ENCODE results near the gene HP.
"Not testable (repeated sequence)": the region's sequence is repeated elsewhere in the genome, so short reads cannot be mapped to it uniquely, and the experiment has no call there.

Gene HP

DNA sequence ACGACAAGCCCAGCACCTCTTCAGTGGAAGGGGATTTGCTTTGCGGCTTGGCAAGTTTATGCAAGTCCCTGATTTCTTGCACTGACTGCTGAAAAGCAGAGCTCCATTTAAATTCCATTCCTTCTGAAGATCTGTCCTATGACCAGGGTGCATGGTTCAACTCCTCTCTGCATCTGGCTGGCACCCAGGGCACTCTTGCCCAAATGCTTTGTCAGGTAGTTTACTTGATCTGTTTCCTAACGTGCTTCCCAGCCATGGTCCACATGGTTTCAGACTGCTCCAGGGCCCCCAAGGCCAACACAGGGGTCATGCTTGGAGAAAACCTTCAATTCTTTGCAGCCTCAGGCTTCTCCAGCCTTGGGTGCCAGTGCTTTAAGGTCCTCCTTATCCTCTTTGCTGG, 11.2 kb upstream of the HP start:
- no peak for DNase-seq (ENCODE audit: low spot score)

DNA sequence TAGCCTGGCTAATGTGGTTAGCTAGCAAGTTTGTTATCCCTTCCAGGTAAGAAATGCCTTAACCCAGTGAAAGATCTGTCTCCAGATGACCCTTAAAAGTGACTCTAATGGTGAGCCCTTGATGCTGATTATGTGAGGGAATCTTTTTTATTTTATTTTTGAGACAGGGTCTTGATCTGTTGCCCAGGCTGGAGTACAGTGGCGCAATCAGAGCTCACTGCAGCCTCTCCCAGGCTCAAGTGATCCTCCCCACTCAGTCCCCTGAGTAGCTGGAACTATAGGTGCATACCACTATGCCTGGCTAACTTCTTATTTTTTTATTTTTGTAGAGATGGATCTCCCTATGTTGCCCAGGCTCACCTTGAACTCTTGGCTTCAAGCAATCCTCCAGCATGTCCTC, 10.8 kb upstream of the HP start:
- no peak for DNase-seq (ENCODE audit: low spot score)

GRCh38 chr16:72044296-72044695, 10.0 kb upstream of the HP start:
- no peak for DNase-seq (ENCODE audit: low spot score)

GRCh38 chr16:72044825-72045359, 9.4 kb upstream of the HP start:
- no peak for DNase-seq (ENCODE audit: low spot score)

GRCh38 chr16:72049110-72049509, 5.2 kb upstream of the HP start:
- no peak for DNase-seq (ENCODE audit: low spot score)

GRCh38 chr16:72050769-72051464, 3.4 kb upstream of the HP start:
- DNase-seq (ENCODE audit: low spot score), result no peak

GRCh38 chr16:72051818-72052217, 2.5 kb upstream of the HP start:
- no peak for DNase-seq (ENCODE audit: low spot score)

DNA sequence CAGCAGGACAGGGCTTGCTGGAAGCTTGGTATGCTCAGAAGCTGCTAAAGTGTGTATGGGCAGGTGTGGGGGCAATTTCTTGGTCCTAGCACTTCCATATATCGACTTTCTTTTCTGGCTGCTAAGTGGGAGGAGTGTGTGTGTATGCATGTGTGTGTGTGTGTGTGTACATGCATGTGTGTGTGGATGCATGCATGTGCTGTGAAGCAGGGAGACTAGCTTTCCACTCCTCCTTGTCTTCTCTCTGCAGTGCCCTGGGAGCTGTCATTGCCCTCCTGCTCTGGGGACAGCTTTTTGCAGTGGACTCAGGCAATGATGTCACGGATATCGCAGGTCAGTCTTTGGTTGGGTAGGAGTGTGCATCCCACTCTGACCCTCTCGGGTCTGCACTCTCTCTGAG, 1.6 kb downstream of the HP start:
- no peak for DNase-seq (ENCODE audit: low spot score)

- DNase-seq (ENCODE audit: low spot score), result not testable (repeated sequence)
These were observed 3.0 kb downstream of the HP start for GRCh38 chr16:72057313-72057712.

GRCh38 chr16:72059060-72059459, 4.8 kb downstream of the HP start:
- DNase-seq (ENCODE audit: low spot score), result not testable (repeated sequence)

DNA sequence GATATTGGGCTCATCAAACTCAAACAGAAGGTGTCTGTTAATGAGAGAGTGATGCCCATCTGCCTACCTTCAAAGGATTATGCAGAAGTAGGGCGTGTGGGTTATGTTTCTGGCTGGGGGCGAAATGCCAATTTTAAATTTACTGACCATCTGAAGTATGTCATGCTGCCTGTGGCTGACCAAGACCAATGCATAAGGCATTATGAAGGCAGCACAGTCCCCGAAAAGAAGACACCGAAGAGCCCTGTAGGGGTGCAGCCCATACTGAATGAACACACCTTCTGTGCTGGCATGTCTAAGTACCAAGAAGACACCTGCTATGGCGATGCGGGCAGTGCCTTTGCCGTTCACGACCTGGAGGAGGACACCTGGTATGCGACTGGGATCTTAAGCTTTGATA, 6.1 kb downstream of the HP start:
- no peak for DNase-seq (ENCODE audit: low spot score)

DNA sequence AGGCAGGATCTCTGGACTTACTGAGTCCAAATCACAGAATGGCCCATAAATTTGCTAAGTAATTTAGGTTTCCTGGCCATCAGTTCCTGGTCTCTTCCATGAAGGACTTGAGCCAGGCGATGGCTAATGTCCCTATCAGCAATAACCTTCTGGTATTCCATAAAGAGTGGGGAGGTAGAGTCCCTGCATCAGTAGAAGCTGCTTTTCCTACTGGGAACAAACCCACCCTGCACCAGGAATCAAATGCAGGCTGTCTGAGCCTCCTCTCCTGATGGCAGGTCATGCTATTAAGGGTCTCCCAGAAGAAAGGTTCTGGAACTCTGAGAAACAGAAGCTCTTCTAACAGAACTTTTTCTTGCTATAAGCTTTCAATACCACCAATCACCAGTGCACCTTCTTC, 7.3 kb downstream of the HP start:
- DNase-seq (ENCODE audit: low spot score), result no peak

DNA sequence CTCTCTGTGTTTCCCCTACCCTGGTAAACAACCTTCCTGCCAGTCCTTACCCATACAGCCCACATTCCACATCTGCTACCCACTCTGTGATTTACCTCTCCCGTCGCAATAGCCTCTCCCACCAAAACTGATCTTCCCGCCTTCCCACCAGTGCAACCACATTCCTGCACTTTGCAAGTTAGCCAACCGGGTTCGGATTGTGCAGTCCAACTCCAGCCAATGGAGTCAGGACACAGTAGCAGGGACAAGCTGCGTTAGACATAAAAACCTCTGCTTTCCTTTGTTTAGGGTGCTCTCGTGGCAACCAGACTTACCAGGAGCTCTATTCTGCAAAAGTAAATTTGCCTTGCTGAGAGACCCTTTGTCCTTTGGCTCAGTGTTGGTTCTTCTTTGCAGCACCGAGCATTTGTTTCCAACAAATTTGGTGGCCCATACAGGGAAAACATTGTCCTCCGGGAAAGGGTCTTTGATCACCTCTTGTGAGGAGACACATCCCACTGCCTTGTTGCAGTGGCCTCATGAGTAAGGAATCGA, 10.1 kb downstream of the HP start:
- no peak for DNase-seq (ENCODE audit: low spot score)

- no peak for DNase-seq (ENCODE audit: low spot score)
These were observed 12.4 kb downstream of the HP start for GRCh38 chr16:72066747-72067146.

DNA sequence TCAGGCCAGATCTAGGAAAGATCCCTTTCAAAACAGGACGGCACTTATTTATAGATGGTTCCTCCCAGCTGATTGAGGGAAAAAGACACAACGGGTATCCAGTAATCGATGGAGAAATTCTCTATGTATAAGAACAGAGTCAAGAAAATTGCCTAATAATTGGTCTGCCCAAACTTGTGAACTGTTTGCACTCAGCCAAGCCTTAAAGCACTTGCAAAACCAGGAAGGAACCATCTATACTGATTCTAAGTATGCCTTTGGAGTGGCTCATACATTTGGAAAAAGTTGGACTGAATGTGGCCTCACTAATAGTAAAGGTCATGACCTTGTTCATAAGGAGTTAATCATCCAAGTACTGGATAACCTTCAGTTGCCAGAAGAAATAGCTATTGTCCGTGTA, 14.6 kb downstream of the HP start:
- no peak for DNase-seq (ENCODE audit: low spot score)

- no peak for DNase-seq (ENCODE audit: low spot score)
These were observed 18.4 kb downstream of the HP start for GRCh38 chr16:72072514-72073342.

DNA sequence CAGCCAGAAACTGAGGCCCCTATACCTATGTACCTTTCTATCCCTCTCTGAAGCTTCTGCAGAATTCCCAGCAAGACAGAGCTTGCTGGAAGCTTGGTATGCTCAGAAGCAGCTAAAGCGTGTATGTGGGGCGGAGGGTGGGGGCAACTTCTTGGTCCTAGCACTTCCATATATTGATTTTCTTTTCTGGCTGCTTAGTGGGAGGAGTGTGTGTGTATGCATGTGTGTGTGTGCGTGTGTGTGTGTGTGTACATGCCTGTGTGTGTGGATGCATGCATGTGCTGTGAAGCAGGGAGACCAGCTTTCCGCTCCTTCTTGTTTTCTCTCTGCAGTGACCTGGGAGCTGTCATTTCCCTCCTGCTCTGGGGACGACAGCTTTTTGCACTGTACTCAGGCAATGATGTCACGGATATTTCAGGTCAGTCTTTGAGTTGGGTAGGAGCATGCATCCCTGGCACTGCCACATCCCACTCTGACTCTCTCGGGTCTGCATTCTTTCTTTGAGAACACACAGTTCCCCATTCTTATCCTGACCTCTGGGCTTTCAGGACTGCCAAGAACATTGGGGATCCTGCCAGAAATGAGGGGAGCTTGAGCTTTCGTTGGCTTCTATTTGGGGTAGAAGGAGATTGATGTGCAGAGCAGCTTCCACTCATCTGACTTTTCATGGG, 19.4 kb downstream of the HP start:
- no peak for DNase-seq (ENCODE audit: low spot score)

DNA sequence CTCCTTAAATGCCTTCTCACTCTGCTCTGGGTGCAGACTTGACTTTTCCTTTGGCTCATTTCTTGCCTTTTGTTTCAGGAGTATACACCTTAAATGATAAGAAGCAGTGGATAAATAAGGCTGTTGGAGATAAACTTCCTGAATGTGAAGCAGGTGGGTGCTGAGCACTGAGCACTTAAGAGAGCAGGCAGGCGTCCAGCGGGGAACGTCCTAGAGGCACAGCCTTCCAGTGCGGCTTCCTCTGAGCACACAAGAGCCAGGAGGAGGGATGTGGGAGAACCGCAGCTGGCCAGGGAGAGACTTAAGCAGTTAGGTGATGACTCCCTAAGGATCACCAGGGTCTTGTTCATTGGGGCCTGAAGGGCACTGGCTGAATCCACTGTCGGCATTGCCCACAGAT, 20.8 kb downstream of the HP start:
- not testable (repeated sequence) for DNase-seq (ENCODE audit: low spot score)

DNA sequence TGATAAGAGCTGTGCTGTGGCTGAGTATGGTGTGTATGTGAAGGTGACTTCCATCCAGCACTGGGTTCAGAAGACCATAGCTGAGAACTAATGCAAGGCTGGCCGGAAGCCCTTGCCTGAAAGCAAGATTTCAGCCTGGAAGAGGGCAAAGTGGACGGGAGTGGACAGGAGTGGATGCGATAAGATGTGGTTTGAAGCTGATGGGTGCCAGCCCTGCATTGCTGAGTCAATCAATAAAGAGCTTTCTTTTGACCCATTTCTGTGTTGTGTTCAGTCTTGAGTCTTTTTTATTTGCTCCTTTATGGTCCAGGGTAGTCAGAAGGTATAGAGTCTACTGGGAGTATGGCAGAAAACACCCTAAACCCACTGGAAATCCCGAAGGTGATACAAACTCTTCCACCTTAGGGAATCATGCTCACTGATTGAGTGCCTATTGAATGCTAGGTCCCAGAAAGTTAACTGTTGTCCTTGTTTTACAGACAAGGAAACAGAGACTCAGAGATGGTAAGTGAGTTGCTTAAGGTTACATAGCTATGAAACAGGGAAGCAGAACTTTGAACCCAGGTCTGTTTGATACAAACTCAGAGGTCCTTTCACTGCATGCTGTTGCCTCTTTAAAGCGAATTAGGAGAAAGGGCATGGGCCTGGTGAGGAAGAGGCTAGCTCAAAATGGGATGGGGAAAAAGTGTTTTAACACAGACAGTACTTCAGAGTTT, 22.8 kb downstream of the HP start:
- DNase-seq (ENCODE audit: low spot score), result not testable (repeated sequence)

- no peak for DNase-seq (ENCODE audit: low spot score)
These were observed 29.6 kb downstream of the HP start for GRCh38 chr16:72083778-72084404.

DNA sequence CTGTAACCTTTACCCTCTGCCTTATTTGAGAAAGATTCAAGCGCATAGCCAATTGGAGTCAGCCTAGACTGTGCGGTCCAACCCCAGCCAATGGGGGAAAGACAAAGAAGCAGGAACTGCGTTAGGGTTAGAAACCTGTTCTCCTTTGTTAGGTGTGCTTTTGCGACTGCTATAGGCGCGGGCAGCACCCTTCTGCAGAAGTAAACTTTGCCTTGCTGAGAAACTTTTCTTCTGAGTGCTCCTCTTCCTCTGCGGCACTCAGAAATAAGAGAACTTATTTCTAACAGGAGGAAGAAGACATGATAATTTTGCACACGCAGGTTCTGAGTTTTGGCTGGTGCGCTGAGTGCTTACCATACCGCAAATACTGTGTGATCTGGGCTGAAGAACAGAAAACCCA, 30.1 kb downstream of the HP start:
- DNase-seq (ENCODE audit: low spot score), result no peak

Measured in left forelimb (tissue), 1 donor.